ENCODE data around the gene LSM12. TPM values are rescaled to one million over a fixed set of nuclear protein-coding genes. Genes with fewer than 3 reads are reported as not detected.

LSM12 gene
- total RNA-seq, 4 donors from 2014 or later, result 24.5 to 49.8 (median 37.1) TPM

DNA sequence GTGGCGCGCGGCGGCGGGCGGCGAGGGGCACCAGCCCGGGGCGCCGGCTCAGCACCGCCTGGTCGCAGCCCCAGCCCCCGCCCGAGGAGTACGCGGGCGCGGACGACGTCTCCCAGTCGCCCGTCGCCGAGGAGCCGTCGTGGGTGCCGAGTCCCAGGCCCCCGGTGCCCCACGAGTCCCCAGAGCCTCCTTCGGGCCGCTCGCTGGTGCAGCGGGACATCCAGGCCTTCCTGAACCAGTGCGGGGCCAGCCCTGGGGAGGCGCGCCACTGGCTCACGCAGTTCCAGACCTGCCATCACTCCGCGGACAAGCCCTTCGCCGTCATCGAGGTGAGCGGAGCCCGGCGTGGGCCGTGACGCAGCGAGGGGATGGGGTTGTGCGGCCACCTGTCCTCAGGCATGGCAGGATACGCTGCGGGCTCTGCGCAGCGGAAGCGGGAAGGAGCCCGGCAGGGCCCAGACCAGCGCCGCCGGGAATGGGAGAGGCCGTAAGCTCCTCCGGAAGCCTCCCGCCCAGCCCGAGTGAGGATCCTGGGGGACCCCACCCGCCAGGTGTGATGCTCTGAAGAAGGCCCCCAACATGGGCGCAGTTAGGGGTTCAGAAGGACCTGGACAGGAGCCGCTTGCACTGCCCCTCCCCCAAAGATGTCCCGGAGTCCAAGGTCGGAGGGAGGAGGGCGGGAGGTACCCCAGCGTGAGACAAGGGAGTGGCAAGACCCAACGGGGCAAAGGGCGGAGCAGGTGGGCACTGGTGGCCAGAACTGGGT is 61.5 kb downstream of the LSM12 start:
- peak overlapping the region in 1 of 2 donors; percentile 9 for H3K4me3 ChIP-seq
- intact Hi-C loops (cut with DNase I; ENCODE audit: low total_unique reads), result no loop called here
- TF ChIP-seq, protein P1, sequence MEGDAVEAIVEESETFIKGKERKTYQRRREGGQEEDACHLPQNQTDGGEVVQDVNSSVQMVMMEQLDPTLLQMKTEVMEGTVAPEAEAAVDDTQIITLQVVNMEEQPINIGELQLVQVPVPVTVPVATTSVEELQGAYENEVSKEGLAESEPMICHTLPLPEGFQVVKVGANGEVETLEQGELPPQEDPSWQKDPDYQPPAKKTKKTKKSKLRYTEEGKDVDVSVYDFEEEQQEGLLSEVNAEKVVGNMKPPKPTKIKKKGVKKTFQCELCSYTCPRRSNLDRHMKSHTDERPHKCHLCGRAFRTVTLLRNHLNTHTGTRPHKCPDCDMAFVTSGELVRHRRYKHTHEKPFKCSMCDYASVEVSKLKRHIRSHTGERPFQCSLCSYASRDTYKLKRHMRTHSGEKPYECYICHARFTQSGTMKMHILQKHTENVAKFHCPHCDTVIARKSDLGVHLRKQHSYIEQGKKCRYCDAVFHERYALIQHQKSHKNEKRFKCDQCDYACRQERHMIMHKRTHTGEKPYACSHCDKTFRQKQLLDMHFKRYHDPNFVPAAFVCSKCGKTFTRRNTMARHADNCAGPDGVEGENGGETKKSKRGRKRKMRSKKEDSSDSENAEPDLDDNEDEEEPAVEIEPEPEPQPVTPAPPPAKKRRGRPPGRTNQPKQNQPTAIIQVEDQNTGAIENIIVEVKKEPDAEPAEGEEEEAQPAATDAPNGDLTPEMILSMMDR (IDR thresholded peaks at IDR 0.05), result no peak
- TF ChIP-seq POLR2A (IDR thresholded peaks at IDR 0.05), result no peak
- peaks cover 11 to 21% of the 10 kb centered on the region in 2 donors for H3K27me3 ChIP-seq
- H3K9me3 ChIP-seq, result no peaks in the 10 kb centered on the region
- DNase-seq, result peak in 1 of 2 donors; percentile 23
- no peak overlapping the region for H3K27ac ChIP-seq
- no peaks in the 10 kb centered on the region for H3K36me3 ChIP-seq
- H3K4me1 ChIP-seq, result peaks cover 0 to 27% of the 10 kb centered on the region in 2 donors

DNA sequence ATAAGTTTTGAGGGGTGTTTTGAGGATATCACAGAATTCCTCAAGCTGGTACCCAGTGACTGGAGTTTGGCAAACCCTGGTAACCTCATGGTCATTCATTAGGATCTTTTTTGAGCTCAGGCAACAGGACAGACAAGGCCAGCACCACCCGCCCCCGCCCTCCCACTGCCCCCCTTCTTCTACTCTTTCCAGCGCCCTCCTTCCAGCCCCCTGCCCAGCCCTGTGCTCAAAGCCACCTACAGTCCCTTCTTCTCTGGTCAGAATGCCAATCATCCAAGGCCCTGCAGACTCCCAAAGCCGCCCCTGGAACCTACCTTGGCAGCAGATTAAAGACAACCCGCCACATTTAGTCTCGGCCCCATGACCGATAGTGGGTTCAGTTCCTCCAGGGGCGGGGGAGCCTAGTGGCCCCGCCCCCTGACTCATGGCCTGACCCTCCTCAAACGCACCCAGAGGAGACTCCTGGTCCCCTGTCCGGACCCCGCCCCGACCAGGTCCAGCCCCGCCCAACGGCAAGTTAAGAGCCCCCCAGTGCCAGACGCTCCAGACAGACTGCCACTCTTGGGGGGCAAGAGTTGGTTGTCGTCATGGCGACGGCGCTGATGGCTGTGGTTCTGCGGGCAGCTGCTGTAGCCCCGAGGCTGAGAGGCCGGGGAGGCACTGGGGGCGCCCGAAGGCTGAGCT is 62.3 kb downstream of the LSM12 start, which contains the start of gene NAGS:
NAGS (plus strand) TSS at position 546 of the 684 bp plus-strand sequence; CDS start at position 588, 42 bp downstream.
- H3K4me1 ChIP-seq, result peaks cover 0 to 27% of the 10 kb centered on the region in 2 donors
- no peaks in the 10 kb centered on the region for H3K9me3 ChIP-seq
- DNase-seq, result no peak
- H3K27me3 ChIP-seq, result peaks cover 11 to 21% of the 10 kb centered on the region in 2 donors
- H3K27ac ChIP-seq, result no peak within 1 kb of the TSS
- intact Hi-C loops (cut with DNase I; ENCODE audit: low total_unique reads), result no loop called here
- no peaks in the 10 kb centered on the region for H3K36me3 ChIP-seq
- no peak for TF ChIP-seq POLR2A (IDR thresholded peaks at IDR 0.05)
- TF ChIP-seq, protein P1 (IDR thresholded peaks at IDR 0.05), result no peak
- peak within 1 kb of the TSS in 1 of 2 donors; percentile 9 for H3K4me3 ChIP-seq

DNA sequence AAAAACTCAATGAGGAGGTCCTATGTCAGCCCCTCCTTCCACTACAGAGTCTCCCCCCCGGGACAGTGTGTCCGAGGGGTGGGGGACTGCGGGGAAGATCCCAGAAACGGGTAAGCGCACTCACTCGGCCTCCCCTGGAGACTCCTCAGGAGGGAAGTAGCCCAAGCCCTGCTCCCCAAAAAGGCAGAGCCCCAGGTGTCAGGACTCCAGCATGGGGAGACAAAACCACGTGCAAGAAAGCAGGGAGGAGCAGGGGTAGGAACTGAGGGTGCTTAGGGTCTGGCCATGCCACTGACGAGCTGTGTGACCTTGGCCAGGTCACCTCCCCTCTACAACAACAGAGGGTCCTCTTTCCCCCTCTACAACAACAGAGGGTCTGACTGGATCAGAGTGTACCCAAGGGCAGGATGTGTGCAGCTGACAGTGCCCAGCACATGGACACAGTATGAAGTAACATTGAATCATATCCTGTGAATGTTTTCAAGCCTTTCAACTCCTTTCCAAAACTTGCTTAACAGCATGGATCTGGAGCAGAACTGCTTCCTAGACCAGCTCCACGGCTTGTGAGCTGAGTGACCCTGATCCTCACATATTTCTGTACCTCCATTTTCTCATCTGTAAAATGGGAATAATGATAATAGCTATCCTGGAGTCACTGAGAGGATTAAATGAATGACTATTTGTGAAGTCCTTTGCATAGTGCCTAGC is 64.2 kb downstream of the LSM12 start:
- intact Hi-C loops (cut with DNase I; ENCODE audit: low total_unique reads), result no loop called here
- H3K27me3 ChIP-seq, result peaks cover 11 to 21% of the 10 kb centered on the region in 2 donors
- TF ChIP-seq, protein P1 (IDR thresholded peaks at IDR 0.05), result no peak
- TF ChIP-seq POLR2A (IDR thresholded peaks at IDR 0.05), result no peak

DNA sequence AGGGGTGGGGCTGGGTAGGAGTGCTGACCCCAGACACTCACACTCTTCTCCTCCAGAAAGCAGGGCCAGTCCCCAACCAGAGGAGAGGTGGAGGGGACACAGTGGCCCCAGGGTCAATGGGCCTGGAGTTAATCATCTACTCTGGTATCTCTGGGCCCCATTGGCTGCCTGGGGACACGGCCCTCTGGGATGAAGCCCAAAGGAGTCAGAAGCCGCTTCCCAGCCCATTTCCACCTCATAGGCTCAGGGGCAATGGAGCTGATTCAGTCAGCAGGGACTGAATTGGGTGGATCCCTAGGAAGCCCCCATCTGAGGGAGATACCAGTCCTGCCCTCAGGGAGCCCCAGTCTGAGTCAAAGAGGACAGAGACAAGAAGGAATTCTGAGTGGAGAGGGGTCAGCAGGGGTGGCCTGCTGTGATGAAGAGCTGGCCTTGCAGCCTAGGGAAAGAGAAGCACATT is 65.0 kb downstream of the LSM12 start:
- peaks cover 0 to 15% of the 10 kb centered on the region in 2 donors for H3K4me1 ChIP-seq
- no peak for DNase-seq
- no peak overlapping the region for H3K27ac ChIP-seq
- H3K4me3 ChIP-seq, result no peak overlapping the region
- no peak for TF ChIP-seq POLR2A (IDR thresholded peaks at IDR 0.05)
- TF ChIP-seq, protein P1 (IDR thresholded peaks at IDR 0.05), result no peak
- peaks cover 11 to 20% of the 10 kb centered on the region in 2 donors for H3K27me3 ChIP-seq
- intact Hi-C loops (cut with DNase I; ENCODE audit: low total_unique reads), result no loop called here
- H3K9me3 ChIP-seq, result no peaks in the 10 kb centered on the region
- no peaks in the 10 kb centered on the region for H3K36me3 ChIP-seq

More for the DNA sequence above, 64.2 kb downstream of the LSM12 start:
- no peak overlapping the region for H3K27ac ChIP-seq
- H3K4me1 ChIP-seq, result peaks cover 0 to 18% of the 10 kb centered on the region in 2 donors
- no peak for DNase-seq
- H3K9me3 ChIP-seq, result no peaks in the 10 kb centered on the region
- no peaks in the 10 kb centered on the region for H3K36me3 ChIP-seq
- H3K4me3 ChIP-seq, result no peak overlapping the region

Measured in uterus (tissue), 4 donors.